ENCODE measurements around the gene DHRS7C.
"Not testable (repeated sequence)": the region's sequence is repeated elsewhere in the genome, so short reads cannot be mapped to it uniquely, and the experiment has no call there.

DHRS7C gene

GRCh38 chr17:9810100-9810949, 18.9 kb upstream of the DHRS7C start:
- DNase-seq (ENCODE audit: low read depth): no peak

- no peak for DNase-seq (ENCODE audit: low read depth)
These were observed 18.0 kb upstream of the DHRS7C start for GRCh38 chr17:9809409-9809808.

- no peak for DNase-seq (ENCODE audit: low read depth)
These were observed 15.3 kb upstream of the DHRS7C start for GRCh38 chr17:9806699-9807098.

- no peak for DNase-seq (ENCODE audit: low read depth)
These were observed 14.4 kb upstream of the DHRS7C start for GRCh38 chr17:9805769-9806168.

GRCh38 chr17:9802697-9803096, 11.3 kb upstream of the DHRS7C start:
- DNase-seq (ENCODE audit: low read depth): no peak

GRCh38 chr17:9802294-9802693, 10.9 kb upstream of the DHRS7C start:
- peak; percentile 19 for DNase-seq (ENCODE audit: low read depth)

- no peak for DNase-seq (ENCODE audit: low read depth)
These were observed 10.1 kb upstream of the DHRS7C start for GRCh38 chr17:9801505-9801904.

- DNase-seq (ENCODE audit: low read depth): no peak
These were observed 7.3 kb upstream of the DHRS7C start for GRCh38 chr17:9798724-9799123.

GRCh38 chr17:9798008-9798407, 6.6 kb upstream of the DHRS7C start:
- no peak for DNase-seq (ENCODE audit: low read depth)

GRCh38 chr17:9792181-9792840, 919 bp upstream of the DHRS7C start:
- DNase-seq (ENCODE audit: low read depth): no peak

GRCh38 chr17:9790316-9790715, 1.1 kb downstream of the DHRS7C start:
- DNase-seq (ENCODE audit: low read depth): no peak

- no peak for DNase-seq (ENCODE audit: low read depth)
These were observed 2.8 kb downstream of the DHRS7C start for GRCh38 chr17:9788601-9789000.

- DNase-seq (ENCODE audit: low read depth): no peak
These were observed 6.8 kb downstream of the DHRS7C start for GRCh38 chr17:9784544-9784943.

- DNase-seq (ENCODE audit: low read depth): not testable (repeated sequence)
These were observed 7.9 kb downstream of the DHRS7C start for GRCh38 chr17:9783465-9783864.

- DNase-seq (ENCODE audit: low read depth): no peak
These were observed 8.3 kb downstream of the DHRS7C start for GRCh38 chr17:9783050-9783449.

- no peak for DNase-seq (ENCODE audit: low read depth)
These were observed 10.8 kb downstream of the DHRS7C start for GRCh38 chr17:9780552-9780951.

- no peak for DNase-seq (ENCODE audit: low read depth)
These were observed 14.5 kb downstream of the DHRS7C start for GRCh38 chr17:9776911-9777310.

- DNase-seq (ENCODE audit: low read depth): no peak
These were observed 18.7 kb downstream of the DHRS7C start for GRCh38 chr17:9772658-9773057.

GRCh38 chr17:9771465-9771864, 19.9 kb downstream of the DHRS7C start:
- no peak for DNase-seq (ENCODE audit: low read depth)

- DNase-seq (ENCODE audit: low read depth): no peak
These were observed 22.2 kb downstream of the DHRS7C start for GRCh38 chr17:9769036-9769695.

GRCh38 chr17:9768381-9768934, 22.9 kb downstream of the DHRS7C start:
- peak; percentile 9 for DNase-seq (ENCODE audit: low read depth)

- no peak for DNase-seq (ENCODE audit: low read depth)
These were observed 23.9 kb downstream of the DHRS7C start for GRCh38 chr17:9767432-9767991.
